CD14-positive monocyte (primary cell): ENCODE data around the gene IL11RA. TPM values are rescaled to one million over a fixed set of nuclear protein-coding genes. Genes with fewer than 3 reads are reported as not detected.
A peak's percentile ranks its signal among the peaks of the same experiment; 100 is the strongest.

ENCODE experiments used
- DNase-seq, 3 donors: peaks; one replicate each; pipeline ENCODE4 v3.0.0-alpha.2; 2011 to 2022
- H2AFZ ChIP-seq: 2 replicates; pipeline ENCODE4 v1.6.0; 2012; ENCODE audit warnings: mild to moderate bottlenecking, low read depth, low read length, inconsistent platforms; ENCODE audit not compliant: insufficient read depth, poor library complexity, severe bottlenecking
- H3K27ac ChIP-seq, 2 donors: 1 replicate in 1 of 2; 2 replicates in 1 of 2; pipeline ENCODE4 v1.5.1; 2012 to 2013; ENCODE audit warnings: low read length in 2 of 2, control low read depth in 1 of 2, inconsistent platforms in 1 of 2, low read depth in 1 of 2, mild to moderate bottlenecking in 1 of 2
- H3K27me3 ChIP-seq, 2 donors: one replicate each; pipeline versions ENCODE4 v1.6.0 to v1.6.1; 2011 to 2013; ENCODE audit warnings: low read length in 2 of 2; ENCODE audit not compliant: control insufficient read depth in 2 of 2, insufficient read depth in 2 of 2
- H3K36me3 ChIP-seq, 2 donors: replicated peaks in 1 of 2; 1 replicate in 1 of 2; 2 replicates in 1 of 2; pipeline versions ENCODE4 v1.5.1 to v1.6.1; 2012 to 2013; ENCODE audit warnings: low read length in 2 of 2, control low read depth in 1 of 2, inconsistent platforms in 1 of 2, mild to moderate bottlenecking in 1 of 2; ENCODE audit not compliant: insufficient read depth in 2 of 2, control insufficient read depth in 1 of 2
- H3K4me1 ChIP-seq, 2 donors: 1 replicate in 1 of 2; 2 replicates in 1 of 2; pipeline versions ENCODE4 v1.5.1 to v1.6.1; 2012 to 2013; ENCODE audit warnings: low read length in 2 of 2, control low read depth in 1 of 2, inconsistent platforms in 1 of 2, mild to moderate bottlenecking in 1 of 2, moderate library complexity in 1 of 2; ENCODE audit not compliant: insufficient read depth in 2 of 2, control insufficient read depth in 1 of 2
- H3K4me2 ChIP-seq: replicated peaks from 2 replicates; pipeline ENCODE3; 2012; ENCODE audit warnings: low read length, moderate library complexity, mild to moderate bottlenecking; ENCODE audit not compliant: poor library complexity, severe bottlenecking; ENCODE audit errors: extremely low read depth
- H3K4me3 ChIP-seq, 3 experiments: fragments of 200-600 bp in 1 of 3; sonication (generic) in 1 of 3; replicated peaks in 1 of 3; 1 replicate in 2 of 3; 2 replicates in 1 of 3; pipeline ENCODE4 v1.5.1; 2011 to 2013; ENCODE audit warnings: low read length in 3 of 3, mild to moderate bottlenecking in 3 of 3, control low read depth in 2 of 3, low read depth in 2 of 3, inconsistent platforms in 1 of 3, moderate library complexity in 1 of 3
- H3K79me2 ChIP-seq: 2 replicates; pipeline ENCODE4 v1.6.0; 2012; ENCODE audit warnings: mild to moderate bottlenecking, control low read depth, inconsistent platforms, low read length, moderate library complexity; ENCODE audit not compliant: insufficient read depth
- H3K9ac ChIP-seq: 2 replicates; pipeline ENCODE4 v1.6.0; 2017; ENCODE audit warnings: low read length, mild to moderate bottlenecking; ENCODE audit not compliant: insufficient read depth, poor library complexity, severe bottlenecking
- H3K9me3 ChIP-seq, 2 donors: replicated peaks in 1 of 2; 1 replicate in 1 of 2; 2 replicates in 1 of 2; pipeline versions ENCODE4 v1.5.1 to v1.6.1; 2012 to 2013; ENCODE audit warnings: low read length in 2 of 2, control low read depth in 1 of 2; ENCODE audit not compliant: control insufficient read depth in 1 of 2, insufficient read depth in 1 of 2
- H4K20me1 ChIP-seq: 2 replicates; pipeline ENCODE4 v1.6.0; 2012; ENCODE audit warnings: mild to moderate bottlenecking, low read length, control low read depth, moderate library complexity; ENCODE audit not compliant: insufficient read depth
- H3K27ac Mint-ChIP-seq, 7 donors: one replicate each; pipeline ENCODE4 v1.8.0; 2020; ENCODE audit warnings: mild to moderate bottlenecking in 7 of 7, mixed read lengths in 7 of 7, moderate library complexity in 6 of 7, inconsistent platforms in 2 of 7
- H3K27me3 Mint-ChIP-seq, 3 donors: one replicate each; pipeline ENCODE4 v1.8.0; 2021 to 2022; ENCODE audit warnings: low read depth in 3 of 3, mild to moderate bottlenecking in 3 of 3, mixed read lengths in 3 of 3, moderate library complexity in 3 of 3, inconsistent platforms in 1 of 3
- H3K36me3 Mint-ChIP-seq, 2 donors: one replicate each; pipeline ENCODE4 v1.8.0; 2020; ENCODE audit warnings: mixed read lengths in 2 of 2, inconsistent platforms in 1 of 2, mild to moderate bottlenecking in 1 of 2
- H3K4me1 Mint-ChIP-seq: one replicate; pipeline ENCODE4 v1.8.0; 2020; ENCODE audit warnings: mild to moderate bottlenecking, mixed read lengths
- H3K4me3 Mint-ChIP-seq, 2 donors: one replicate each; pipeline ENCODE4 v1.8.0; 2020; ENCODE audit warnings: mild to moderate bottlenecking in 2 of 2, mixed read lengths in 2 of 2, moderate library complexity in 1 of 2
- H3K9me3 Mint-ChIP-seq, 7 donors: one replicate each; pipeline ENCODE4 v1.8.0; 2020 to 2022; ENCODE audit warnings: mixed read lengths in 7 of 7, mild to moderate bottlenecking in 6 of 7, moderate library complexity in 6 of 7, inconsistent platforms in 2 of 7
- CTCF ChIP-seq: fragments of 200-600 bp; IDR thresholded peaks from one replicate; pipeline ENCODE4 v1.8.0; 2022; ENCODE audit warnings: antibody characterized with exemption, mild to moderate bottlenecking
- WGBS: methylation state at CpG from one replicate; pipeline ENCODE4 v1.1.5; 2013; ENCODE audit warnings: missing lambda C conversion rate; ENCODE audit not compliant: insufficient coverage; 5-methylcytosine and 5-hydroxymethylcytosine counted together
- intact Hi-C, 2 donors: fragments of 100-400 bp; cut with micrococcal nuclease; formaldehyde crosslinking; loops; one replicate each; pipeline versions ENCODE4 v1.15.0 to v1.15.1; 2023
- polyA plus RNA-seq, 3 donors: library from polyadenylated mRNA; depleted of rRNA in 1 of 3; unstranded in 2 of 3; stranded (reverse) in 1 of 3; fragments of 300-500 nt in 2 of 3; fragments of >200 nt in 1 of 3; fragmentation: Illumina TruSeq in 2 of 3; gene quantifications; 1 replicate in 2 of 3; 2 replicates in 1 of 3; pipeline ENCODE4 v1.2.3, GENCODE V29; 2012 to 2021
- small RNA-seq: library from RNA; depleted of rRNA; stranded (forward); fragments of <200 nt; gene quantifications from one replicate; pipeline ENCODE3, GENCODE V24; 2012; ENCODE audit warnings: low read depth; ENCODE audit not compliant: insufficient read length

Gene IL11RA
- polyA plus RNA-seq, 3 donors = 2.8 to 39.1 (median 4.1) TPM

DNA sequence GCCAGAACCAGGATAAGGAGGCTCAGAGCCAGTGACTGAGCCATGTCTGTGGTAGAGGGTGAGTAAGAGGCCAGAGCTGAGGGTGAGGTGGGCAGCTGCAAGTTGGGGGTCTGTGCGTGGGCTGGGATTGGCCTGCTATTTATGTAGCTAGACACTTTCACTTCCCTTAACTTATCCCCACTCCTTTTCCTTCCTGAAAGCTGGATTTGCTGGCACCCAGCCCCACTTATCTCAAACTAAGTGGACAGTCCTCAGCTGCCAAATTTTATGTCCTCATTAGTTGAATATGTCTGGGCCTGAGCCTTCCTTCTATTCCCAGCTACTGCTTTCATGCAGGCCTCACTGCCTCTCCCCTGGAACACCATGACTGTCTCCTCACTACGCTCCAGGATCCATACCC, 58.0 kb downstream of the IL11RA start, which contains the start of gene CCL21:
CCL21 (minus strand) TSS at position 114 of the 400 bp plus-strand sequence; CDS start at position 44, 70 bp downstream.
- H3K9me3 Mint-ChIP-seq = no peaks in the 10 kb centered on the region
- Histone ChIP-seq H3K4me1 (peaks cover 0 to 4% of the 10 kb centered on the region in 2 donors), H3K36me3 (no peaks in the 10 kb centered on the region), H3K4me3 (no peak within 1 kb of the TSS), H3K27ac (no peak within 1 kb of the TSS), H3K9ac (no peak within 1 kb of the TSS), H3K9me3 (no peaks in the 10 kb centered on the region), H2AFZ (no peak within 1 kb of the TSS), H3K4me2 (no peak within 1 kb of the TSS), H3K79me2 (no peaks in the 10 kb centered on the region), H4K20me1 (no peaks in the 10 kb centered on the region), H3K27me3 (peaks cover 2 to 6% of the 10 kb centered on the region in 2 donors)
- WGBS = no CpG with 5 or more reads among the region's 2 CpGs
- no peak within 1 kb of the TSS for H3K4me3 Mint-ChIP-seq
- DNase-seq = no peak
- TF ChIP-seq CTCF = no peak
- H3K27ac Mint-ChIP-seq = peak within 1 kb of the TSS in 1 of 7 donors; percentile 21
- intact Hi-C loops = no loop called here
- H3K4me1 Mint-ChIP-seq = peaks cover 4% of the 10 kb centered on the region
- H3K36me3 Mint-ChIP-seq = no peaks in the 10 kb centered on the region
- peaks cover 14 to 22% (median 21%) of the 10 kb centered on the region in 3 donors for H3K27me3 Mint-ChIP-seq

Small RNAs within 50 kb of the gene (small RNA-seq; reads per million reads assigned to genes)
- gene CCL27 = not detected

Other genes with a start within 250 kb of the IL11RA start
- gene FAM219A, start 193.6 kb upstream of the IL11RA start, polyA plus RNA-seq = 10 to 100 TPM in 1 of 3 donors, 1 to 10 TPM in 1, under 1 TPM in 1; 0.61 to 15.3 (median 1.2) TPM
- not detected for gene DNAI1, start 193.4 kb upstream of the IL11RA start, polyA plus RNA-seq
- 1 to 10 TPM; 2.3 to 3.2 (median 2.7) TPM for gene ENHO, start 129.2 kb upstream of the IL11RA start, polyA plus RNA-seq
- not detected for gene CNTFR, start 62.5 kb upstream of the IL11RA start, polyA plus RNA-seq
- 10 to 100 TPM; 20.1 to 42.3 (median 39.4) TPM for gene RPP25L, start 40.1 kb upstream of the IL11RA start, polyA plus RNA-seq
- 100 to 1,000 TPM; 120 to 174 (median 143) TPM for gene DCTN3, start 31.7 kb upstream of the IL11RA start, polyA plus RNA-seq
- not detected for gene ARID3C, start 23.1 kb upstream of the IL11RA start, polyA plus RNA-seq
- 10 to 100 TPM; 26.6 to 59.6 (median 49.5) TPM for gene SIGMAR1, start 14.4 kb upstream of the IL11RA start, polyA plus RNA-seq
- 100 to 1,000 TPM in 1 of 3 donors, 10 to 100 TPM in 2; 25.6 to 103 (median 26.9) TPM for gene GALT, start 5.5 kb upstream of the IL11RA start, polyA plus RNA-seq
- gene CCL27, start 10.5 kb downstream of the IL11RA start, polyA plus RNA-seq = not detected
- under 1 TPM in 1 of 3 donors, not detected in 2; 0.21 TPM for gene CCL19, start 39.1 kb downstream of the IL11RA start, polyA plus RNA-seq
- not detected for gene CCL21, start 58.0 kb downstream of the IL11RA start, polyA plus RNA-seq